Measurements from ENCODE around the gene CEP350. TPM values are rescaled to one million over a fixed set of nuclear protein-coding genes. Genes with fewer than 3 reads are reported as not detected.

The CEP350 gene
- polyA plus RNA-seq, 3 donors, result 6.7 to 19.8 (median 9.0) TPM

DNA sequence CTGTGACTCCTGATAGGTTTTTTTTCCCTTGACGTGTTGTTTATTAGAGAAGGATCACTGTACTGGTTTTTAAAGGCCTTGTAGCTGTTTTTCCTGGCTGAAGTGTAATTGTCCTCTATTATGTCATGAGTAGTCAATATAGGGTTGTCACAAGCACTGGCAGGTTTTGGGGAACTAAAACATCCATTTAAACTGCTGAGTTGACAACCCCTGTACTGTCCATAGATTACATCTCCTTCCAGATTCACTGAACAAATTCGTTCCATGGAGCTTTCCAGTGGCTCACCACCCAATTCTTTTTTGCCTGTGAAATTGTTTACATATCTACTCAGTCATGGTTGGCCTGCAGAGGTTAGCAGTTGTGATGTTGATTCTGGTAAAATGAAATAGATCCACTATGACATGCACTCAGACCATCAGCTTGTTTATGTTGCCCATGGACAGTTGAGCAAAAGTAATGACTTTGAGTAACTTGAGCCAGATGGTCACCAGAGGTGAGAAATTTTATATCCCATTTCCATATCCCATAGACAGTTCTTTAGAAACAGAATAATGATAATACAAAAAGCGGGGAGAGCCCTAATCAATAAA lies 140.2 kb downstream of the CEP350 start:
- peaks cover 67 to 91% of the 10 kb centered on the region in 2 donors for H3K36me3 Mint-ChIP-seq
- WGBS (ENCODE audit: insufficient coverage), result no CpG with 5 or more reads among the region's 3 CpGs
- H3K36me3 ChIP-seq (replicated peaks in 1 of 2; ENCODE audit: control insufficient read depth in 1 of 2, insufficient read depth in 2 of 2, low read length in 2 of 2), result peaks cover 83 to 96% of the 10 kb centered on the region in 2 donors

DNA sequence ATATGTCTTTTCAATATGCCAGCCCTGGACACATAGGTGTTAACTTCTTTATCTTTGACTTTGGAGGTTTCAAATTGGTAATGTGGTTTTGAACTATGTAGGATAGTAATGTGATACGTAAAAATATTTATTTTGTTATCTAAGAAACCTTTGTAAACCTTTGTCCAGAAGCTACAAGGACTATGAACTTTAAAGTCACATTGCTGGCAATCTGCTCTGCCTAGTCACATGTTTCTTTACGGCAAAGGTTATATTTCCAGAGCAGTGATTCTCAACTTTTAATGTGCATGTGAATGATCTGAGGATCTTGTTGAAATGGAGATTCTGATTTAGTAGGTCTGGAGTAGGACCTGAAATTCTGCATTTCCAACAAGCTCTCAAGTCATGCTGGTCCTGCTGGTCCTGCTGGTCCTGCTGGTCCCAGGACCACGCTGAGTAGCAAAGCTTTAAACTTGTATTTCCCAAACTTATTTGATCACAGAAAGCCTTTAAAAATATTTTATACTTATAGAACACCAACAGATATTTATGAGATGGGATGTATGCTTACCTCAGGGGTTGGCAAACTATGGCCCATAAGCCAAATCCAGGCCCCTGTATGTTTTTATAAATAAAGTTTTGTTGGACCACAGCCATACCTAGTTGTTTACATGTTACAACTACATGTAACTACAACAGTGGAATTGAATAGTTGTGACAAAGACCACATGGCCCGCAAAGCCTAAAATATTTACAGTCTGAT lies 142.1 kb downstream of the CEP350 start:
- Histone ChIP-seq H3K36me3 (replicated peaks in 1 of 2; ENCODE audit: control insufficient read depth in 1 of 2, insufficient read depth in 2 of 2, low read length in 2 of 2) (peaks cover 83 to 98% of the 10 kb centered on the region in 2 donors), H3K27me3 (ENCODE audit: control insufficient read depth in 2 of 2, insufficient read depth in 2 of 2, low read length in 2 of 2) (no peaks in the 10 kb centered on the region), H3K4me1 (ENCODE audit: control insufficient read depth in 1 of 2, insufficient read depth in 2 of 2, low read length in 2 of 2) (peaks cover 0 to 3% of the 10 kb centered on the region in 2 donors), H4K20me1 (ENCODE audit: insufficient read depth, low read length) (no peaks in the 10 kb centered on the region), H3K4me2 (replicated peaks; ENCODE audit: extremely low read depth, low read length, poor library complexity, severe bottlenecking) (no peak overlapping the region), H3K9ac (ENCODE audit: insufficient read depth, low read length, poor library complexity, severe bottlenecking) (no peak overlapping the region), H3K79me2 (ENCODE audit: insufficient read depth, low read length) (no peaks in the 10 kb centered on the region), H3K9me3 (replicated peaks in 1 of 2; ENCODE audit: control insufficient read depth in 1 of 2, insufficient read depth in 1 of 2, low read length in 2 of 2) (no peaks in the 10 kb centered on the region), H3K27ac (ENCODE audit: low read depth in 1 of 2, low read length in 2 of 2) (no peak overlapping the region), H2AFZ (ENCODE audit: insufficient read depth, low read depth, low read length, poor library complexity, severe bottlenecking) (no peak overlapping the region), H3K4me3 (replicated peaks in 1 of 3; ENCODE audit: low read depth in 2 of 3, low read length in 3 of 3) (no peak overlapping the region)
- TF ChIP-seq, protein P1, sequence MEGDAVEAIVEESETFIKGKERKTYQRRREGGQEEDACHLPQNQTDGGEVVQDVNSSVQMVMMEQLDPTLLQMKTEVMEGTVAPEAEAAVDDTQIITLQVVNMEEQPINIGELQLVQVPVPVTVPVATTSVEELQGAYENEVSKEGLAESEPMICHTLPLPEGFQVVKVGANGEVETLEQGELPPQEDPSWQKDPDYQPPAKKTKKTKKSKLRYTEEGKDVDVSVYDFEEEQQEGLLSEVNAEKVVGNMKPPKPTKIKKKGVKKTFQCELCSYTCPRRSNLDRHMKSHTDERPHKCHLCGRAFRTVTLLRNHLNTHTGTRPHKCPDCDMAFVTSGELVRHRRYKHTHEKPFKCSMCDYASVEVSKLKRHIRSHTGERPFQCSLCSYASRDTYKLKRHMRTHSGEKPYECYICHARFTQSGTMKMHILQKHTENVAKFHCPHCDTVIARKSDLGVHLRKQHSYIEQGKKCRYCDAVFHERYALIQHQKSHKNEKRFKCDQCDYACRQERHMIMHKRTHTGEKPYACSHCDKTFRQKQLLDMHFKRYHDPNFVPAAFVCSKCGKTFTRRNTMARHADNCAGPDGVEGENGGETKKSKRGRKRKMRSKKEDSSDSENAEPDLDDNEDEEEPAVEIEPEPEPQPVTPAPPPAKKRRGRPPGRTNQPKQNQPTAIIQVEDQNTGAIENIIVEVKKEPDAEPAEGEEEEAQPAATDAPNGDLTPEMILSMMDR (IDR thresholded peaks at IDR 0.05), result no peak
- 100% methylated on average over 1 of the region's 4 CpGs for WGBS (ENCODE audit: insufficient coverage)
- intact Hi-C loops (cut with micrococcal nuclease), result no loop called here
- Mint-ChIP-seq H3K4me1 (peaks cover 9% of the 10 kb centered on the region), H3K9me3 (no peaks in the 10 kb centered on the region), H3K4me3 (no peak overlapping the region), H3K27me3 (ENCODE audit: low read depth in 3 of 3) (no peaks in the 10 kb centered on the region), H3K36me3 (peaks cover 74 to 94% of the 10 kb centered on the region in 2 donors), H3K27ac (peak overlapping the region in 1 of 7 donors; percentile 36)
- no peak for DNase-seq

More for the DNA sequence above, 140.2 kb downstream of the CEP350 start:
- Histone ChIP-seq H3K4me1 (ENCODE audit: control insufficient read depth in 1 of 2, insufficient read depth in 2 of 2, low read length in 2 of 2) (no peaks in the 10 kb centered on the region), H3K79me2 (ENCODE audit: insufficient read depth, low read length) (no peaks in the 10 kb centered on the region), H3K9ac (ENCODE audit: insufficient read depth, low read length, poor library complexity, severe bottlenecking) (no peak overlapping the region), H2AFZ (ENCODE audit: insufficient read depth, low read depth, low read length, poor library complexity, severe bottlenecking) (no peak overlapping the region), H3K4me3 (replicated peaks in 1 of 3; ENCODE audit: low read depth in 2 of 3, low read length in 3 of 3) (no peak overlapping the region), H3K27me3 (ENCODE audit: control insufficient read depth in 2 of 2, insufficient read depth in 2 of 2, low read length in 2 of 2) (no peaks in the 10 kb centered on the region), H3K4me2 (replicated peaks; ENCODE audit: extremely low read depth, low read length, poor library complexity, severe bottlenecking) (no peak overlapping the region), H3K9me3 (replicated peaks in 1 of 2; ENCODE audit: control insufficient read depth in 1 of 2, insufficient read depth in 1 of 2, low read length in 2 of 2) (no peaks in the 10 kb centered on the region), H3K27ac (ENCODE audit: low read depth in 1 of 2, low read length in 2 of 2) (no peak overlapping the region), H4K20me1 (ENCODE audit: insufficient read depth, low read length) (no peaks in the 10 kb centered on the region)
- Mint-ChIP-seq H3K4me3 (no peak overlapping the region), H3K27ac (no peak overlapping the region), H3K27me3 (ENCODE audit: low read depth in 3 of 3) (no peaks in the 10 kb centered on the region), H3K4me1 (no peaks in the 10 kb centered on the region), H3K9me3 (no peaks in the 10 kb centered on the region)
- intact Hi-C loops (cut with micrococcal nuclease), result no loop called here
- TF ChIP-seq, protein P1 (IDR thresholded peaks at IDR 0.05), result no peak
- DNase-seq, result no peak

Measured in CD14-positive monocyte (primary cell).